Left ventricle myocardium inferior (tissue), 1 donor: ENCODE data around the gene KCNMB3. TPM values are rescaled to one million over a fixed set of nuclear protein-coding genes. Genes with fewer than 3 reads are reported as not detected.

ENCODE experiments used
- DNase-seq: peaks from one replicate; pipeline ENCODE4 v3.0.0-alpha.2; 2020
- H3K27ac ChIP-seq: fragments of 200-600 bp; replicated peaks from 2 replicates; pipeline ENCODE4 v1.8.0; 2021
- H3K27me3 ChIP-seq: fragments of 200-600 bp; 2 replicates; pipeline ENCODE4 v1.8.0; 2021; ENCODE audit warnings: low read depth
- H3K36me3 ChIP-seq: fragments of 200-600 bp; 2 replicates; pipeline ENCODE4 v1.8.0; 2021
- H3K4me1 ChIP-seq: fragments of 200-600 bp; 2 replicates; pipeline ENCODE4 v1.8.0; 2021
- H3K4me3 ChIP-seq: fragments of 200-600 bp; 2 replicates; pipeline ENCODE4 v1.8.0; 2021; ENCODE audit warnings: mild to moderate bottlenecking, moderate library complexity
- H3K9me3 ChIP-seq: fragments of 200-600 bp; replicated peaks from 2 replicates; pipeline ENCODE4 v1.8.0; 2021
- intact Hi-C: fragments of 100-400 bp; cut with micrococcal nuclease; formaldehyde crosslinking; loops from one replicate; pipeline ENCODE4 v1.11.0; 2022
- total RNA-seq: library from RNA; stranded (reverse); fragmentation: NEBNext Ultra II Directional; extraction: Animal tissue kit (Norgen Biotek cat#: 25700); gene quantifications from one replicate; pipeline ENCODE4 v1.2.1, GENCODE V29; 2021
- TF ChIP-seq, protein P1 (sequence below): fragments of 200-600 bp; IDR thresholded peaks from 2 replicates; pipeline ENCODE4 v1.8.0; 2021; ENCODE audit warnings: antibody characterized with exemption, mild to moderate bottlenecking, borderline replicate concordance
- donor health status: DM: no; HTN: yes; CAD: no; lungs with severe emphysema.

Gene KCNMB3
- total RNA-seq, 1 donor from 2014 or later: 0.96 TPM

- intact Hi-C loops: no loop called here
- Histone ChIP-seq H3K4me3 (no peak overlapping the region), H3K36me3 (no peaks in the 10 kb centered on the region), H3K4me1 (peaks cover 14% of the 10 kb centered on the region), H3K27me3 (no peaks in the 10 kb centered on the region), H3K9me3 (no peaks in the 10 kb centered on the region), H3K27ac (no peak overlapping the region)
- TF ChIP-seq, protein P1, sequence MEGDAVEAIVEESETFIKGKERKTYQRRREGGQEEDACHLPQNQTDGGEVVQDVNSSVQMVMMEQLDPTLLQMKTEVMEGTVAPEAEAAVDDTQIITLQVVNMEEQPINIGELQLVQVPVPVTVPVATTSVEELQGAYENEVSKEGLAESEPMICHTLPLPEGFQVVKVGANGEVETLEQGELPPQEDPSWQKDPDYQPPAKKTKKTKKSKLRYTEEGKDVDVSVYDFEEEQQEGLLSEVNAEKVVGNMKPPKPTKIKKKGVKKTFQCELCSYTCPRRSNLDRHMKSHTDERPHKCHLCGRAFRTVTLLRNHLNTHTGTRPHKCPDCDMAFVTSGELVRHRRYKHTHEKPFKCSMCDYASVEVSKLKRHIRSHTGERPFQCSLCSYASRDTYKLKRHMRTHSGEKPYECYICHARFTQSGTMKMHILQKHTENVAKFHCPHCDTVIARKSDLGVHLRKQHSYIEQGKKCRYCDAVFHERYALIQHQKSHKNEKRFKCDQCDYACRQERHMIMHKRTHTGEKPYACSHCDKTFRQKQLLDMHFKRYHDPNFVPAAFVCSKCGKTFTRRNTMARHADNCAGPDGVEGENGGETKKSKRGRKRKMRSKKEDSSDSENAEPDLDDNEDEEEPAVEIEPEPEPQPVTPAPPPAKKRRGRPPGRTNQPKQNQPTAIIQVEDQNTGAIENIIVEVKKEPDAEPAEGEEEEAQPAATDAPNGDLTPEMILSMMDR: no peak
- DNase-seq: no peak
These were observed 18.3 kb upstream of the KCNMB3 start for GRCh38 chr3:179269152-179269707.

DNA sequence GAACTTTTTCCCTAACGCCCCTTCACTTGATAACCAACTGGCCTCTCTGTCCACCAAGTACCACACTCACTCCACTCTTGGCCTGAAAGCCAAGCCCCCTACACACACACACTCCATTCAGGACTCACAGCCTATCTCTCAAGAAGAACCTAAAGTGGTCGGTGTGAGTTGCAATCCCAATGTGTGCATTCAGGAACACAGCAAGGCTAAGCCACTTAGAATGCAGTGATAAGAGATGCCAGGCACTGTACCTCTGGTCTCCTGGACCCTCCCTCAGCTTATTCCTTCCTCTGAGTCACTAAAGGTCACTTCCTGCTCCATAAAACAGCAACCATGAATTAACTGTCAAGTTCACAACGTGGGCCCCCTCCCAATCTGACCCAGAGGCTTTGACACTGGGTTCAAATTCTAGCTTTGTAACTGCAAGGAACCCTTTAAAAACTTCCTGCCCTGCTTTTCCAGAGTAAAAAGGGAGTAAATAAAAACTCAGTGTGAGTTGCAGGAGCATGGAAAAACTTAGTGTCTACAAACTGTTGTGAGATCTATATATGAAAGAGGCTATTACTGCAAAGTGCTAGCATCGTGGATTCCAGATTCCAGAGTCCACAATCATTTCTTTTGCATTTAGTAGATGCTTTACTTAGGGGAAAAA is 17.6 kb upstream of the KCNMB3 start:
- Histone ChIP-seq H3K4me1 (peaks cover 14% of the 10 kb centered on the region), H3K27me3 (no peaks in the 10 kb centered on the region), H3K4me3 (no peak overlapping the region), H3K27ac (no peak overlapping the region), H3K9me3 (no peaks in the 10 kb centered on the region), H3K36me3 (no peaks in the 10 kb centered on the region)
- DNase-seq: no peak
- TF ChIP-seq, protein P1: no peak
- intact Hi-C loops: no loop called here

DNA sequence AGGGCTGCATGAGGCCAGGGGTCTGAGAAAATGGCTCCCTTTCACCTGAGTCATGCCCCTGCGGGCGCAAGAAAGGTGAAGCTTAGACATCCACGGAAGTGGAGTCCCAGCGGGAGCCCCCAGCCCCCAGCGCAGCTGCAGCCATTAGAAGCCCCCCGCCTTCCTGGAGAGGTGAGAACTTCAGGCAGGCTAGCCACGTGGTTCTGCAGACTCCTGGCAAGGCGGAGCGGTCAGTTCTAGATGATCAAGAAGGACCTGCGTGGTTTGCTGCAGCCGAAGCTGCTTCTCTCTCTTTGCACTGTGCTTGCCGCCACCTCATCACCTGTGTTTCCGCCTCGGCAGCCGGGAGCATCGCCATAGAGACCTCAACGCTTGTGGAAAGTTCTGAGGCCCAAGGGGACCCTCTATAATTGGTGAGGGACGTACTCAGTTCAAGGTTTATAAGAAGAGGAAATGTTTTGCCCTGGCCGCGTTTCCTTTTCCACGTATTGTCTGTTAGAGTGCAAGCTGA is 15.8 kb upstream of the KCNMB3 start:
- intact Hi-C loops: no loop called here

GRCh38 chr3:179265875-179266274 is 15.0 kb upstream of the KCNMB3 start:
- Histone ChIP-seq H3K4me1 (peaks cover 22% of the 10 kb centered on the region), H3K36me3 (no peaks in the 10 kb centered on the region), H3K27me3 (no peaks in the 10 kb centered on the region), H3K27ac (no peak overlapping the region), H3K9me3 (no peaks in the 10 kb centered on the region), H3K4me3 (no peak overlapping the region)
- no peak for DNase-seq
- TF ChIP-seq, protein P1: no peak
- intact Hi-C loops: no loop called here

More for the DNA sequence above, 15.8 kb upstream of the KCNMB3 start:
- Histone ChIP-seq H3K27me3 (no peaks in the 10 kb centered on the region), H3K9me3 (no peaks in the 10 kb centered on the region), H3K36me3 (no peaks in the 10 kb centered on the region), H3K4me1 (peaks cover 16% of the 10 kb centered on the region), H3K27ac (peak overlapping the region; percentile 37), H3K4me3 (peak overlapping the region; percentile 45)
- TF ChIP-seq, protein P1: no peak
- peak; percentile 24 for DNase-seq

GRCh38 chr3:179265092-179265491 is 14.2 kb upstream of the KCNMB3 start:
- H3K36me3 ChIP-seq: no peaks in the 10 kb centered on the region
- DNase-seq: no peak
- peaks cover 24% of the 10 kb centered on the region for H3K4me1 ChIP-seq
- TF ChIP-seq, protein P1: no peak
- no peak overlapping the region for H3K27ac ChIP-seq
- H3K9me3 ChIP-seq: no peaks in the 10 kb centered on the region
- intact Hi-C loops: no loop called here
- H3K27me3 ChIP-seq: no peaks in the 10 kb centered on the region
- no peak overlapping the region for H3K4me3 ChIP-seq
